ENCODE results near the gene GNG7. TPM values are rescaled to one million over a fixed set of nuclear protein-coding genes. Genes with fewer than 3 reads are reported as not detected.

Gene GNG7
- 0.09 and 0.10 TPM in 2 replicates for polyA plus RNA-seq (2014; cell fraction: cytosol; rRNA removed)
- polyA plus RNA-seq (2014; cell fraction: nucleus; rRNA removed), result 0.04 TPM in 1 of 2 replicates, not detected in the other

- DNase-seq (ENCODE audit: low spot score), result peak; percentile 67
These were observed at the start of gene GNG7 for GRCh38 chr19:2702170-2703076. Gene GNG7 (minus strand): TSS chr19:2702694. CDS start chr19:2520688, 182,006 bp downstream.

GRCh38 chr19:2751438-2751830, 48.9 kb upstream of the GNG7 start:
- DNase-seq (ENCODE audit: low spot score), result no peak

GRCh38 chr19:2750808-2751437, 48.4 kb upstream of the GNG7 start:
- DNase-seq (ENCODE audit: low spot score), result no peak

DNA sequence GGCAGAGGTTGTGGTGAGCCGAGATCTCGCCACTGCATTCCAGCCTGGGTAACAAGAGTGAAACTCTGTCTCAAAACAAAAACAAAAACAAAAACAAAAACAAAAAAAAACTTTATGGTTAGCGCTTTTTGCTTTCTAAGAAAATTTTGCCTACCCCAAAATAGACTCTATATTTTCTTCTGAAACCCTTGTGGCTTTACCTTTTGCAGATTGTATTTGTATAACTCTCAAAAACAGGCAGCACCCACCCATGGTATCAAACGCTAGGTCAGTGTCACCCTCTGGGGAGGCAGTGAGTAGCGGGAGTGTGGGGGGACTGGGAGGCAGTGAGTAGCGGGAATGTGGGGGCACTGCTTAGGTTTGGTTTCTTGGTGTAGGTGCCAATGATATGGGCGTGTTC, 44.9 kb upstream of the GNG7 start:
- DNase-seq (ENCODE audit: low spot score), result no peak

- no peak for DNase-seq (ENCODE audit: low spot score)
These were observed 41.6 kb upstream of the GNG7 start for GRCh38 chr19:2744113-2744512.

DNA sequence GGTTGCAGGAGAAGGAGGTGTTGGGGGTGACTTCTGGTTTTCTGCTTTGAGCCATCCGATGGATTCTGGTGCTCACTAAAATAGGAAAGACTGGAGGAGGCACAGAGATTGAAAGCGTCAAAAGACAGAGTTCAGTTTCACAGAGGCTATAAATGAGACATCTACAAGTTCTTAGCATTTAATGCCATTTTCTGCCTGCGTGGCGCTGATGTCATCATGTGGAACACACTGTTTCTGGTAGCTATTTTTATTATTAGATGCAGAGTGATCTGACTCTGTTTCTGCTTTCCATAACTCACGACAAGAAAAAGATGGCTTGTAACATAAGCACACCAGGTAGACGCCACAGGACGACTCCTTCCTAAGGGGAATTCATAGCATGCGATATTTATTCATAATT, 40.6 kb upstream of the GNG7 start:
- no peak for DNase-seq (ENCODE audit: low spot score)

GRCh38 chr19:2740314-2740656, 37.8 kb upstream of the GNG7 start:
- DNase-seq (ENCODE audit: low spot score), result no peak

DNA sequence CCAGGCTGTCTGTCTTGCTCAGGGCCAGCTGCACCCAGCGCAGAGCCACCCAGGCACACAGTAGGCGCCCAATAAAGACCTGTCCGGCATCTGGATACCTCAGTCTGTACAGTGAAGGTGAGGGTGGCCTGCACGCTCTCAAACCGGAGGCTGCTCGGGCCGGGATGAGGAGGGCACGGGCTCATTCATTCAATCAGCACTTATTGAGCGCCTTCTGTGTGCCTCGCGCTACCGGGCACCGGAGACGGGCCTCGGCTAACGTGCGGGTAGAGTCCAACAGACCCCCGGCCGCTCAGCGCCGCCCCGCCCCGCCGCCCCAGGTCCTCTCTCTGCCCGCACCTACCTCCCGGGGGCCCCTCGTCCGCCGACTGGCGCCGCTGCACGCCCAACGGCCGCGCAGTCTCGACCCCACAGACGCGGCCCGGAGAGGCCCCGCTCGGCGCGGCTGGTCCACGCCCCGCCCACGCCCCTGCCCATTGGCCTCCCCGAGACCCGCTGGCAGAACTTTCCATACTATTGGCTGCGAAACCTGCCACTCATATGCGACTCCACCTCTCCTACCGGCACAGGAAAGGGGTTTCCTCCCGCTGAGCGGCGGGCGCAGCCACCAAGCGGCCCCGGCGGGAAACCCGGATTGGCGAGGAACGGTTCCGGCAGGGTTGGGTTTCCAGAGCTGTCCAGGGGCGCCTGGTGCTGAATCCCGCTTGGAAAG, 37.3 kb upstream of the GNG7 start, which contains the start of gene SLC39A3:
SLC39A3 (minus strand) TSS at position 416 of the 712 bp plus-strand sequence. CDS start 2,760 bp downstream, outside the sequence.
- DNase-seq (ENCODE audit: low spot score), result peak; percentile 97

GRCh38 chr19:2736550-2737190, 34.2 kb upstream of the GNG7 start:
- DNase-seq (ENCODE audit: low spot score), result no peak

DNA sequence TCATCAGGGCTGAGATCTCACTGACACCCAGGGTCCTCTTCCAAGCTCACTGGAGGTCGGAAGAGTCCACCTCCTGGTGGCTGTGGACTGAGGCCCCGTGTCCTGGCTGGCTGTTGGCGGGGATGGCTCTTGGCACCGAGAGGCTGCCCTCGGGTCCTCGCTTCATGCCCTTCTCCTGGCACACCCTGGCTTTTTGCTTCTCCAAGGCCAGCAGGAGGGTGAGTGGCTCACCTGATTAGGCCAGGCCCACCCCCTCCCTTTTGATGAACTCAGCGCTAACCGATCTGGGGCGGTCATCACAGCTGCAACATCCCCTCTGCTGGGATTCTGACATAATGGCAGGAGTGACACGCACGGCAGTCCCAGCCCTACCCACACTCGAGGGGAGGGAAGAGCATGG, 32.9 kb upstream of the GNG7 start:
- no peak for DNase-seq (ENCODE audit: low spot score)

GRCh38 chr19:2734589-2735288, 32.2 kb upstream of the GNG7 start:
- DNase-seq (ENCODE audit: low spot score), result no peak

GRCh38 chr19:2733930-2734588, 31.6 kb upstream of the GNG7 start:
- DNase-seq (ENCODE audit: low spot score), result no peak

DNA sequence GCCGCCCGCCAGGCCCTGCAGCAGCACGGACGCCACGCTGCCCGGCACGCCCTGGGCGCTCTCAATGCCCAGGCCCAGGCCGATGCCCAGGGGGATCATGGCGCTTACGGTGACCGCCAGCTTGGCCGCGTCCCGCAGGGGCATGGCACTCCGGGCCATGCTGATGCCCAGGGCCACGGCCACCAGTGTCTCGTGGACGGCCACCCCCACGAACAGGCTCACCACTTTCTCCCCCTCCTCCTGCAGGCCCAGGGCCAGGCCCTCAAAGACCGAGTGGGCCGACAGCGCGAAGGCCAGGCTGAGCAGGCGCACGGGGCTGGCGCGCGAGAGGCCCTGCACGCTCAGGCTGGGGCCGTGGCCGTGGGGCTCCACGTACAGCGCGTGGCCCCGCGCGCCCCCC, 30.4 kb upstream of the GNG7 start:
- no peak for DNase-seq (ENCODE audit: low spot score)

- DNase-seq (ENCODE audit: low spot score), result no peak
These were observed 29.7 kb upstream of the GNG7 start for GRCh38 chr19:2732157-2732725.

GRCh38 chr19:2731181-2731995, 28.9 kb upstream of the GNG7 start:
- no peak for DNase-seq (ENCODE audit: low spot score)

DNA sequence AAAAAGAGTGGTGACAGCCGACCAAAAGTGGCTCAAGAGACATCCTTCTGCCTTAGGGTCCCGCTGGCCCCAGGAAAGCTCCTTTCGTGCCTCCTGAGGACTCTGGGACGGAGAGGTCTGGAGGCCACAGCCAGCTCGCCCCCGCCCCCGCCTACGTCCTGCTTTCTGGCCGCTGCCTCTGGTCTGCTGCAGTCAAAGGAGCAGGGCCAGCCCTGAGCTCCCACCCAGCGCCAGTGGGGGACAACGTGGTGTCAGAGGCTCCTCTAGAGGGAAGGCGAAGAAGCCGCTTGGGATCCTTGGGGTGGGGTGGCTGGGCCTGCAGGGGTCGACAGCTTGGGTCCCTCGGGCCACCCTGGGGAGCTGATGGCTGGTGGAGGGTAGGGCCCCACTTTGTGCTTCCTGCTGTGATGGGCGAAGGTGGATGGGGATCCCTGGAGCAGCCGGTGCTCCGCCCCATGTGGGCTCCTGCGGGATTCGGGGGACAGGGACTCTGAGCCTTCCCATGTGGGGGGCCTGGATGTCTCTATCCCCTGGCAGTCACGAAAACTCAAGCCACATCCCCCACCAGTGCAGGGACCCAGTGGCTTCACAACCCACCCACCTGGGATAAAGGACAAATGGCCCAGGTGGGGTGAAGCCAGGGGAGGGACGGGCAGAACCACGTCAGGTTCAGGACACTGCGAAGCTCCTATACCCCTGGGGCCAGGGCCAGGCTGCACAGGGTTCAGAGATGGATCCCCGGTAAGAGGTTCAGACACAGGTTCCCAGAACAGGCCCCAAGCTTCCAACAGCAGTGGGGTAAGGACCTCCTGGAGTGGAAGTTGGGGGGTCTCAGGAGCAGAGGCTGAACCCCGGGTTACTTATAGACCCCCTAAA, 27.7 kb upstream of the GNG7 start:
- DNase-seq (ENCODE audit: low spot score), result no peak

GRCh38 chr19:2728783-2729387, 26.4 kb upstream of the GNG7 start:
- no peak for DNase-seq (ENCODE audit: low spot score)

GRCh38 chr19:2727640-2727944, 25.1 kb upstream of the GNG7 start:
- no peak for DNase-seq (ENCODE audit: low spot score)

All from SK-N-DZ (cell line).